Measurements from ENCODE around the gene CALY.

The CALY gene

GRCh38 chr10:133365461-133366129, 28.9 kb upstream of the CALY start:
- no peak for DNase-seq

DNA sequence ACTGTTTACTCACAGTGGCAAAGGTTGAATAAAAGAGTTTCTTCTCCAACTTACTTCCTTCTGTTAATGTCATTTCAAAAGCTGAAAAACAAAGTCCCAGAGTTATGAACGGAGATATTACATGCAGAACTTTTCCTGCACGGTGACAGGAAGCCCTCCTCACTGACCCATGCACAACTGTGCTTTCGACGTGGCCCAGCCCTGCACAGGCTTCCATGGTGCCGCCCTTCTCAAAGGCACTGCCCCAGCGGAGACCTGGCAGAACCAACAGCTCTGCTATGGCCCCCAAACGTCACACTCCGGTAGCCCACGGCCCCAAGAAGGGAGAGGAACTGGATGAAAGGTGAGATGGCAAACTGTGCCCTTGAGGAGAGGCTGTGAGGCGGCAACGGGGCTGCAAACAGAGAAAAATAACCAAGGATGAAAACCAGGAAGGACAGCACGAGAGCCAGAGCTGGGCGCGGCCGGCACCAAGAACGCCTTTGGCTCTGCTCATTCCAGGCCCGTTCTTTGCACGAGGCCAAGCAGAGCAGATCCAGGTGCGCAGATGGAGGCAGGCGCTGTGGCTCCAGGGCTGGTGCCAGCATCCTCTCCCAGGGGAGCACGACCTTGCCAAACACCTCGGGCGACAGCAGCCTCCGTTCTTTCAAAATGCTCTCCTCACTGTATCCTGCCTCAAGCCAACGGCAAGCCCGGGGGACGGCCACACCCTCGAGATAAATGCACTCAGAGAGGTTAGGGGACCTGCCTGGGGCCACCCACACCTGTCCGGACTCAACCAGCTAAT, 28.1 kb upstream of the CALY start:
- no peak for DNase-seq

- DNase-seq = no peak
Observed at GRCh38 chr10:133362846-133363245, 26.1 kb upstream of the CALY start.

GRCh38 chr10:133361773-133362441, 25.2 kb upstream of the CALY start:
- DNase-seq = no peak

DNA sequence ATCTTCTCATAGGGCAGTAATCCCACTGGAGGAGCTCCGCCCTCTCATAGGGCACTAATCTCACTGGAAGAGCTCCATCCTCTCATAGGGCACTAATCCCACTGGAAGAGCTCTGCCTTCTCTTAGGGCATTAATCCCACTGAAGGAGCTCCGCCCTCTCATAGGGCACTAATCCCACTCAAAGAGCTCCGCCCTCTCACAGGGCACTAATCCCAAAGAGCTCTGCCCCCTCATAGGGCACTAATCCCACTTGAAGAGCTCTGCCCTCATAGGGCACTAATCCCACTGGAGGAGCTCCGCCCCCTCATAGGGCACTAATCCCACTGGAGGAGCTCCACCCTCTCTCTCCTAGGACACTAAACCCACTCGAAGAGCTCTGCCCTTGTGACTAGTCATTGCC, 24.5 kb upstream of the CALY start:
- DNase-seq = no peak

DNA sequence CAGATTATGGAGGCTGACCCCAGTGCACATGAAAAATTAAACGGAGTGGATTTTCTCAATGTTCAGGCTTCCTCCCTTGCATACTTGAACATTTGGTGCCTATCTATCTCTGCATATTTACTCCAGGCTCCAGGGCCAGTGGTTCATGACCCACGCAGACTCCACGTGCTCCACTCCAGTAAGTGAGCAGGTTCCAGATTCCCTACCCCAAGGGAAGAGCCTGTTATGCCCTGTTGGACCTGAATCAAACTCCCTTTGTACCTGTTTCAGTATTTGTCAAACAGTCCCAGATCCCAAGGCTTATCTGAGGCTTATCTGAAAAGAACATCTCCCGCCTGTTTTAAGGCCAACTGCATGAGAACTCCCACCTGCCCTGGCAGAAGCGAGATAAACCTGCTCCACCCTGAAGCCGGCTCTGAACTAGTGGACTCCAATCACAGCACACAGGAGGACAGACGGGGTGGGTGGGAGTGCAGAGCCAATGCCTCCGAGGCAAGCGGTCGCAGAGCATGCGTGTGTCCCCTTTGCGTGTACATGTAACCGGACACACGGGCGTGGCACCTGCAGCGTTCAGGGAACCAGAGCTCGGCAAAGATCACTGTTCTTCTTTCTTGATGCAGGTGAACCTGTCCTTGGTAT, 23.4 kb upstream of the CALY start:
- no peak for DNase-seq

GRCh38 chr10:133359554-133359971, 22.9 kb upstream of the CALY start:
- DNase-seq = peak; percentile 58

- no peak for DNase-seq
Observed at GRCh38 chr10:133358925-133359310, 22.2 kb upstream of the CALY start.

DNA sequence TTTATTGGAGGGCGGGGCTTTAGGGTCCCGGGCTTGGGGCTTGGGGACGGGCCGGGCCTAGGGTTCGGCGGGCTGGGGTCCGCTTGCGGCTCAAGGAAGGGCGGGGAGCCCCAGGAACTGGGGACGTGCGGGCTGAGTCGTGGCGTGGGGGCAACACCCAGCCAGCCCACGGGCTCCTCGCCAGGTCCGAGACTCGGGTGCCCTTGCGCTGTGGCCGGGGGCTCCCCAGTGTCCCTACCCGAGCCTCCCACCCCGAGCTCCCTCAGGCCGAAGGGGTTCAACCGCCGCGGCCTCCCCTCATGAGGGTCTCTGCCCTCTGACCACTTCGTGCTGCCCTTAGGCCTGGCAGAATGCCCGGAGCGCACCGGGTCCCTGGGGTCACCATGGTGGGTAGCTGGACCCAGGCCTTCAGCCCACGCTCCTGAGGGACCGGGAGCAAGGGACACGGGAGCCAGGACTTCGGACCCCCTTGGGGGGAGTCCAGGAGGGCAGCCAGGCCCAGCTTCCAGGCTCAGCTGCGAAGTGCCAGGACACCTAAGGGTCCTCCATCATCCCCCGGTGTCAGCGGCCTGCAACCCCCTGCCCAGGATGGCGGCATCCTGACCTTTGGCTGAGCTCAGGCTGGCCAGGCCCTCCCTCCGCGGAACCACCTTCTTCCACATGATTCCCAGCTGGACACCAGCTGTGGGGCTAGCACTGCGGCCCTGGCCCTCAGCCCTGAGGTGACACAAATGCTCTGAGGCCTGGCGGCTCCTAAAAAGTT, 21.6 kb upstream of the CALY start:
- DNase-seq = no peak

GRCh38 chr10:133357285-133358161, 20.8 kb upstream of the CALY start, which contains the start of gene FUOM:
Gene FUOM (minus strand): TSS chr10:133358019. CDS start chr10:133358007, 12 bp downstream.
- DNase-seq = peak; percentile 70

DNA sequence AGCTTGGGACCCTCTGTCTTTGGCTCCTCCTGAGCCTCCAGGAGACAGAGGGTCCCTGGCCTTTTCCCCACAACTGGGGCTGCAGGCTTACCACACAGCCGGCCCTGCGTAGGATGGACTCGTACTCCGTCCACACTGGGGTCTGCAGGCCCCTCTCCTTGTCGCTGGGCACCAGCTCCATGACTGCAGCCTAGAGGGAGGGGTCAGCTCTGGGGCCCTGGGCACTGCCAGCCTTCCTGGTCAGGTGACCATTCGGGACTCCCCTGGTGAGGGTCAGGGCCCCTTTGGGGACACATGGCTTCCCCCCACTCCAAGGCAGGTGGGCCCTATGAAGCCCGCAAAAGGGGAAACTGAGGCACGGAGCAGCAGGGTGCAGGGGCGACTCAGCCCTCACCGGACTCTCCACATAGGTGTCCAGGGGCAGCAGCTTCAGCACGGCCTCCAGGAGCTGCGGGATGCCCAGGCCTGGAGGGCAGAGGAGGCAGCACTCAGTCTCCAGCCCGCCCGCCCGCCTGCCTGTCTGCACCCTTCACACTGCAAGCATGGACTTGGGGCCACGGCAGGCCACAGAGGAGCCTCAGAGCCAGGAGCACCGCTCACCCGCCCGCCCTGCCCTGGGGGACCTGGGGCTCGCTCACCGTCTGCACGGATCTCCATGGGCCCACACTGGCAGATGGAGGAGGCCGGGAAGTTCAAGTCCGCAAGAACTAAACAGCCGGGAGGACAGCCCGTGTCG, 20.0 kb upstream of the CALY start:
- no peak for DNase-seq

- DNase-seq = no peak
Observed at GRCh38 chr10:133355991-133356390, 19.3 kb upstream of the CALY start.

DNA sequence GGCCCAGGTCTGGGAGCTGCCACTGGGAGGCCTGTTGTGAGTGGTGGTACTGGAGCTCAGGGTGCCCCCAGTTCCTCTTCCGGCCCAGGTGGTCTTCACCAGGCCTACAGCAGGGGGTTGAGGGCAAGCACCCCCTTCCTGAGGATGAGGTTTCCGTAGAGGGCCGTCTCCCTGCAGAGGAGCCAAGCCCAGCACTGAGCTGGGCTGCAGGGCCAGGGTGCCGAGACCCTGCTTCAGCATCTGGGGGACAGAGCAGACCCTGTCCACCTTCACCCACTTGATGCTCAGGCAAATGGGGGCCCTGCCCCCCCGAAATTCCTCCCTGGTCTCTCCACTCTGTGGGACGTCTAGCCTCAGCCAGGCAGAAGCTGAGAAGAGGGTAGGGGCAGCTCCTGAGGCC, 18.6 kb upstream of the CALY start:
- DNase-seq = no peak

GRCh38 chr10:133354672-133355240, 18.1 kb upstream of the CALY start:
- DNase-seq = no peak

DNA sequence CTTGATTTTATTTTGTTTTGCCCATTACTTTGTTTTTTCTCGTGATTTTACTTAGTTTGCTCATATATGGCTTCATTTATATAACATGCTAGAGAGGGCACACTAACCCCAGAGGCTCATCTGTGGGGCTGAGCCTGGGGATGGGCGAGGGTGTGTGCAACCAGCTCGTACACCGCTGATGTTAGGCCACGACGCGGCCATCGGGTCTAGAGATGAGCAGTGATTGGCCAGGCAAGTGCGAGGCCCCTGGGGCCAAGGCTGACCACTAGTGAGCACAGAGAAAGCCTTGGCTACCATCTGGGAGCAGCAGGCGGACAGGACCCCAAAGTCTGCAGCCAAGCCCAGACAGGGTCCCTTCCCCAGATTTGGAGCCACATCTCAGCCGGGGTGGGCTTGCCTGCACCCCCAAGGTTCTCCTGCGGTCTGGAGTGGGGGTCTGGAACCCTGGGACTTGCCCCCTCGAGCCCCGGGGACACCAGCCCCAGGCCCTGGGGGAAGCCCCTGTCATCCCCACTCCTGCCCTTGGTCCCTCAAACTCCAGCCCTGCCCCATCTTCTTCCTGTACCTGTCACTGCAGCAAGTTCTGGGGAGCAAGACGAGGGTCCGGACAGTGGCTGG, 17.4 kb upstream of the CALY start:
- DNase-seq = no peak

GRCh38 chr10:133353202-133353959, 16.7 kb upstream of the CALY start:
- DNase-seq = no peak

GRCh38 chr10:133351408-133352318, 15.0 kb upstream of the CALY start:
- no peak for DNase-seq

DNA sequence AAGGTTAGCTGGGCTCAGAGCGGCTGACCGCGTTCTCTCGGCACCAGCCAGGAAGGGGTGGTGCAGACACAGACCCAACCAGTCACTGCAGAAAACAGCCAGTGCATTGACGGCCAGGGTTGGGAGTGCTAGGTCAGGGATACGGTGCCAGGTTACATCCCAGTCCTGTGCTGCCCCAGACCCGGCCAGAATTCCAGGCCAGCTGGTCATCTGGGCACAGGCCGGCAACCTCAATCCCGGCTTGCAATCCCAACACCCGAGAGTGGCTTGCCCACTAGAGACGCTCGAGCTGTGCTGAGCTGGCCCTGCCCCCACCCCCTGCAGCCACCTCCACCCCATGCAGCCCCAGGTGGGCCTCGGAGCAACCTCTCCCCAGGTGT, 14.2 kb upstream of the CALY start:
- DNase-seq = no peak

Data from CD4-positive, alpha-beta T cell treated with Interleukin-6 for 4 hours (primary cell).